SK-N-SH treated with all-trans-retinoic acid at 6 μM for 48 hours (cell line): ENCODE data around the gene TTC33.

Experiments used
- ARNTL ChIP-seq: fragments of 450-650 bp; formaldehyde crosslinking; IDR thresholded peaks from 2 replicates; pipeline ENCODE4 v1.5.0; 2020; ENCODE audit warnings: low read depth, mild to moderate bottlenecking, moderate library complexity, borderline replicate concordance
- CSDC2 ChIP-seq: fragments of 250-450 bp; sonication (Bioruptor Pico); IDR thresholded peaks from 2 replicates; pipeline ENCODE4 v1.5.0; 2020; ENCODE audit warnings: mild to moderate bottlenecking, moderate library complexity
- OSR1 ChIP-seq: fragments of 250-450 bp; sonication (Bioruptor Pico); IDR thresholded peaks from 2 replicates; pipeline ENCODE4 v1.8.0; 2022; ENCODE audit warnings: moderate library complexity, mild to moderate bottlenecking, inconsistent platforms
- PATZ1 ChIP-seq: fragments of 250-450 bp; sonication (Bioruptor Pico); IDR thresholded peaks from 2 replicates; pipeline ENCODE4 v1.8.0; 2020; ENCODE audit warnings: mild to moderate bottlenecking, moderate library complexity, borderline replicate concordance
- SNAI2 ChIP-seq: fragments of 250-450 bp; sonication (Bioruptor Pico); IDR thresholded peaks from 2 replicates; pipeline ENCODE4 v1.5.0; 2020; ENCODE audit warnings: mild to moderate bottlenecking, moderate library complexity
- ZC3H10 ChIP-seq: fragments of 250-450 bp; sonication (Bioruptor Pico); IDR thresholded peaks from 2 replicates; pipeline ENCODE4 v1.5.1; 2021; ENCODE audit warnings: mild to moderate bottlenecking, moderate library complexity
- ZFP30 ChIP-seq: fragments of 450-650 bp; formaldehyde crosslinking; IDR thresholded peaks from 2 replicates; pipeline ENCODE4 v1.5.0; 2022; ENCODE audit warnings: mild to moderate bottlenecking, moderate library complexity
- ZNF8 ChIP-seq: fragments of 450-650 bp; formaldehyde crosslinking; IDR thresholded peaks from 2 replicates; pipeline ENCODE4 v1.5.0; 2020; ENCODE audit warnings: mild to moderate bottlenecking, moderate library complexity

- TF ChIP-seq ZFP30 (CRISPR knock-in tag) (no peak), CSDC2 (CRISPR knock-in tag) (no peak), ZNF8 (no peak), PATZ1 (CRISPR knock-in tag) (no peak), OSR1 (CRISPR knock-in tag) (no peak), ARNTL (no peak), SNAI2 (CRISPR knock-in tag) (no peak), ZC3H10 (CRISPR knock-in tag) (no peak)
Measured at GRCh38 chr5:40630126-40630525, 125.6 kb downstream of the TTC33 start.
